DOHH2 (cell line): ENCODE results near the gene RETREG1.

Experiments used
- EZH2phosphoT487 ChIP-seq: fragments of 200-600 bp; sonication (generic); IDR thresholded peaks from 2 replicates; pipeline ENCODE4 v1.6.1; 2017; ENCODE audit warnings: borderline replicate concordance, mild to moderate bottlenecking, antibody characterized with exemption, low read length, moderate library complexity, mixed read lengths
- TF ChIP-seq, protein P1 (sequence below): fragments of 200-600 bp; sonication (generic); IDR thresholded peaks from one replicate; pipeline ENCODE4 v1.5.1; 2014; ENCODE audit warnings: antibody characterized with exemption, mild to moderate bottlenecking, low read depth, low read length; ENCODE audit not compliant: poor library complexity, severe bottlenecking

DNA sequence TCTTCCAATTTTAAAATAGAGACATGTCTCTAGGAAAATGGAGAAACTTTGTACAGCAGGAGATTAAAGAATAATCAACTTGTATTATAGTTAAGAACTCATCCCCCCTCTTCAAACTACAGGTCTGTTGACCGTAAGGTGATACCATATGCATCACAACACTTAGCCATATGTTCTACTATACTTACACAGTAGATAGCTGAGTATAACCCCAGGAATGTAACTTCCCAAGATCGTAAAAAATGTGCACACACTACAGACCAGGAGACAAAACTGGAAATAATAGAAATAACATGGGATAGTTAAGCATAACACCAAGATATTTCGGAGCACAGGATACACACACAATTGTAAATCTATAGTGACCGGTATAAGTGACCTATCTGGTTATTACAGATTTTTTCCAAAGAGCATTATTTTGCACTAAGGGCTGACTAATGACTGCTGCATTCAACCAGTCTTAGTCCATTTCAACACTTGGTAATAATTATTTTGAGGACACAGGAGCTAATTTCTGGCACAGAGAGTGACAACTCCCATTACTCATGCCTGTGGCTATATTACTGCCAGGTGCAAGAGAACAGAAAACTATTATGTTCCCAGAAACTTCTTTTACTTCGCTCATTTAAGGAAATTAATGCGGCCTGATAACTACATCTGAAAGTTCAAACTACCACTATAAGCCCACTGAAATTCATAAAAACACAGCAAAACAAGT lies 135.8 kb downstream of the RETREG1 start:
- TF ChIP-seq, protein P1, sequence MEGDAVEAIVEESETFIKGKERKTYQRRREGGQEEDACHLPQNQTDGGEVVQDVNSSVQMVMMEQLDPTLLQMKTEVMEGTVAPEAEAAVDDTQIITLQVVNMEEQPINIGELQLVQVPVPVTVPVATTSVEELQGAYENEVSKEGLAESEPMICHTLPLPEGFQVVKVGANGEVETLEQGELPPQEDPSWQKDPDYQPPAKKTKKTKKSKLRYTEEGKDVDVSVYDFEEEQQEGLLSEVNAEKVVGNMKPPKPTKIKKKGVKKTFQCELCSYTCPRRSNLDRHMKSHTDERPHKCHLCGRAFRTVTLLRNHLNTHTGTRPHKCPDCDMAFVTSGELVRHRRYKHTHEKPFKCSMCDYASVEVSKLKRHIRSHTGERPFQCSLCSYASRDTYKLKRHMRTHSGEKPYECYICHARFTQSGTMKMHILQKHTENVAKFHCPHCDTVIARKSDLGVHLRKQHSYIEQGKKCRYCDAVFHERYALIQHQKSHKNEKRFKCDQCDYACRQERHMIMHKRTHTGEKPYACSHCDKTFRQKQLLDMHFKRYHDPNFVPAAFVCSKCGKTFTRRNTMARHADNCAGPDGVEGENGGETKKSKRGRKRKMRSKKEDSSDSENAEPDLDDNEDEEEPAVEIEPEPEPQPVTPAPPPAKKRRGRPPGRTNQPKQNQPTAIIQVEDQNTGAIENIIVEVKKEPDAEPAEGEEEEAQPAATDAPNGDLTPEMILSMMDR, result no peak
- no peak for TF ChIP-seq EZH2phosphoT487
